H9 (cell line): ENCODE results near the gene OR10AD1. TPM values are rescaled to one million over a fixed set of nuclear protein-coding genes. Genes with fewer than 3 reads are reported as not detected.

ENCODE experiments used
- DNase-seq: peaks from one replicate; pipeline ENCODE4 v3.0.0-alpha.2; 2017
- H2AFZ ChIP-seq: one replicate; pipeline ENCODE4 v1.6.1; 2013; ENCODE audit warnings: mild to moderate bottlenecking, low read length, control low read depth, moderate library complexity
- H2AK5ac ChIP-seq: 2 replicates; pipeline ENCODE4 v1.6.1; 2013; ENCODE audit warnings: low read length, control low read depth, mixed read lengths; ENCODE audit not compliant: insufficient read length
- H2BK120ac ChIP-seq: one replicate; pipeline ENCODE4 v1.6.1; 2013; ENCODE audit warnings: low read depth, mild to moderate bottlenecking, low read length, control low read depth, inconsistent platforms; ENCODE audit not compliant: poor library complexity, severe bottlenecking
- H2BK12ac ChIP-seq: 2 replicates; pipeline ENCODE4 v1.6.1; 2013; ENCODE audit warnings: low read length, control low read depth, mixed read lengths, low read depth; ENCODE audit not compliant: insufficient read length
- H2BK15ac ChIP-seq: 2 replicates; pipeline ENCODE4 v1.6.1; 2013; ENCODE audit warnings: low read depth, low read length, control low read depth
- H2BK20ac ChIP-seq: one replicate; pipeline ENCODE4 v1.6.1; 2013; ENCODE audit warnings: low read depth, mild to moderate bottlenecking, low read length, control low read depth, inconsistent platforms; ENCODE audit not compliant: poor library complexity, severe bottlenecking
- H2BK5ac ChIP-seq: 2 replicates; pipeline ENCODE4 v1.6.1; 2013; ENCODE audit warnings: low read length, control low read depth, mixed read lengths; ENCODE audit not compliant: insufficient read length
- H3K14ac ChIP-seq: 2 replicates; pipeline ENCODE4 v1.6.1; 2013; ENCODE audit warnings: low read length, control low read depth; ENCODE audit not compliant: insufficient read depth
- H3K18ac ChIP-seq: 2 replicates; pipeline ENCODE4 v1.6.1; 2013; ENCODE audit warnings: low read depth, mild to moderate bottlenecking, mixed read lengths, low read length, control low read depth; ENCODE audit not compliant: insufficient read length
- H3K23ac ChIP-seq: 2 replicates; pipeline ENCODE4 v1.6.1; 2013; ENCODE audit warnings: low read length, control low read depth, mixed read lengths, low read depth; ENCODE audit not compliant: insufficient read length
- H3K23me2 ChIP-seq: 2 replicates; pipeline ENCODE4 v1.6.1; 2013; ENCODE audit warnings: low read depth, mild to moderate bottlenecking, mixed read lengths, low read length, control low read depth; ENCODE audit not compliant: insufficient read length, poor library complexity, severe bottlenecking
- H3K27ac ChIP-seq: 2 replicates; pipeline ENCODE4 v1.5.1; 2013; ENCODE audit warnings: low read length, control low read depth, mixed read lengths, low read depth; ENCODE audit not compliant: insufficient read length
- H3K27me3 ChIP-seq: 2 replicates; pipeline ENCODE4 v1.6.1; 2013; ENCODE audit warnings: low read length, control low read depth, inconsistent platforms; ENCODE audit not compliant: insufficient read depth
- H3K4ac ChIP-seq: 2 replicates; pipeline ENCODE4 v1.6.1; 2013; ENCODE audit warnings: low read depth, mild to moderate bottlenecking, control low read depth, inconsistent platforms, low read length, moderate library complexity
- H3K4me1 ChIP-seq: 2 replicates; pipeline ENCODE4 v1.6.1; 2013; ENCODE audit warnings: low read length, control low read depth, inconsistent platforms; ENCODE audit not compliant: insufficient read depth
- H3K4me2 ChIP-seq: 2 replicates; pipeline ENCODE4 v1.6.1; 2013; ENCODE audit warnings: low read length, control low read depth, mixed read lengths; ENCODE audit not compliant: insufficient read length, insufficient read depth
- H3K56ac ChIP-seq: 2 replicates; pipeline ENCODE4 v1.6.1; 2013; ENCODE audit warnings: low read depth, mild to moderate bottlenecking, mixed read lengths, low read length, control low read depth; ENCODE audit not compliant: insufficient read length
- H3K79me1 ChIP-seq: 2 replicates; pipeline ENCODE4 v1.6.1; 2013; ENCODE audit warnings: low read depth, mild to moderate bottlenecking, moderate library complexity, low read length, control low read depth, inconsistent platforms; ENCODE audit not compliant: insufficient read depth, poor library complexity, severe bottlenecking
- H3K79me2 ChIP-seq: 2 replicates; pipeline ENCODE4 v1.6.1; 2013; ENCODE audit warnings: low read length, control low read depth, inconsistent platforms; ENCODE audit not compliant: insufficient read depth
- H3K9ac ChIP-seq: 2 replicates; pipeline ENCODE4 v1.6.1; 2013; ENCODE audit warnings: low read length, control low read depth, mixed read lengths; ENCODE audit not compliant: insufficient read length; ENCODE audit errors: extremely low read depth
- H3K9me3 ChIP-seq: one replicate; pipeline ENCODE4 v1.6.1; 2013; ENCODE audit warnings: low read depth, low read length, inconsistent platforms; ENCODE audit not compliant: control insufficient read depth
- H3T11ph ChIP-seq: one replicate; pipeline ENCODE4 v1.6.1; 2013; ENCODE audit warnings: mild to moderate bottlenecking, low read length, control low read depth, inconsistent platforms
- H4K20me1 ChIP-seq: one replicate; pipeline ENCODE4 v1.6.1; 2013; ENCODE audit not compliant: control insufficient read depth, insufficient read length, insufficient read depth
- H4K5ac ChIP-seq: 2 replicates; pipeline ENCODE4 v1.6.1; 2013; ENCODE audit warnings: low read depth, mild to moderate bottlenecking, mixed read lengths, low read length, control low read depth; ENCODE audit not compliant: insufficient read length
- H4K8ac ChIP-seq: replicated peaks from 2 replicates; pipeline ENCODE4 v1.6.1; 2013; ENCODE audit warnings: low read length, control low read depth, mixed read lengths, low read depth; ENCODE audit not compliant: insufficient read length
- H4K91ac ChIP-seq: 2 replicates; pipeline ENCODE4 v1.6.1; 2013; ENCODE audit warnings: low read depth, mild to moderate bottlenecking, moderate library complexity, mixed read lengths, low read length, control low read depth; ENCODE audit not compliant: insufficient read length
- H3K27ac Mint-ChIP-seq, 3 experiments: 2 replicates in 2 of 3; 3 replicates in 1 of 3; pipeline ENCODE4 v1.8.0; 2020 to 2021; ENCODE audit warnings: mixed read lengths in 3 of 3, mild to moderate bottlenecking in 1 of 3, moderate library complexity in 1 of 3
- H3K27me3 Mint-ChIP-seq: 2 replicates; pipeline ENCODE4 v1.8.0; 2021; ENCODE audit warnings: low read depth, mild to moderate bottlenecking, moderate library complexity, mixed read lengths
- H3K36me3 Mint-ChIP-seq, 3 experiments: 2 replicates in 2 of 3; 3 replicates in 1 of 3; pipeline ENCODE4 v1.8.0; 2020 to 2021; ENCODE audit warnings: low read depth in 3 of 3, mixed read lengths in 3 of 3; ENCODE audit not compliant: insufficient read depth in 1 of 3
- H3K4me1 Mint-ChIP-seq, 2 experiments: 2 replicates each; pipeline ENCODE4 v1.8.0; 2020; ENCODE audit warnings: mixed read lengths in 2 of 2
- H3K4me3 Mint-ChIP-seq, 2 experiments: 2 replicates in 1 of 2; 3 replicates in 1 of 2; pipeline ENCODE4 v1.8.0; 2020 to 2021; ENCODE audit warnings: mild to moderate bottlenecking in 2 of 2, mixed read lengths in 2 of 2, moderate library complexity in 1 of 2
- H3K9me3 Mint-ChIP-seq, 2 experiments: 2 replicates in 1 of 2; 3 replicates in 1 of 2; pipeline ENCODE4 v1.8.0; 2020; ENCODE audit warnings: mild to moderate bottlenecking in 2 of 2, mixed read lengths in 2 of 2, moderate library complexity in 1 of 2
- WGBS: extraction: QIAGEN DNeasy Blood & Tissue Kit; methylation state at CpG from one replicate; pipeline ENCODE4 v1.1.7; 2013; ENCODE audit warnings: missing lambda C conversion rate, low lambda C conversion rate, mixed read lengths; ENCODE audit not compliant: insufficient read length; ENCODE audit errors: extremely low coverage; 5-methylcytosine and 5-hydroxymethylcytosine counted together
- total RNA-seq: library from RNA; stranded (reverse); gene quantifications from 2 replicates; pipeline ENCODE4 v1.2.1, GENCODE V29; 2021
- TF ChIP-seq, protein P1 (sequence below): fragments of 200-600 bp; sonication (generic); conservative IDR thresholded peaks from 3 replicates; pipeline ENCODE4 v1.8.0; 2021; ENCODE audit warnings: antibody characterized with exemption, mild to moderate bottlenecking

The OR10AD1 gene
- total RNA-seq, 1 experiment from 2014 or later = not detected

DNA sequence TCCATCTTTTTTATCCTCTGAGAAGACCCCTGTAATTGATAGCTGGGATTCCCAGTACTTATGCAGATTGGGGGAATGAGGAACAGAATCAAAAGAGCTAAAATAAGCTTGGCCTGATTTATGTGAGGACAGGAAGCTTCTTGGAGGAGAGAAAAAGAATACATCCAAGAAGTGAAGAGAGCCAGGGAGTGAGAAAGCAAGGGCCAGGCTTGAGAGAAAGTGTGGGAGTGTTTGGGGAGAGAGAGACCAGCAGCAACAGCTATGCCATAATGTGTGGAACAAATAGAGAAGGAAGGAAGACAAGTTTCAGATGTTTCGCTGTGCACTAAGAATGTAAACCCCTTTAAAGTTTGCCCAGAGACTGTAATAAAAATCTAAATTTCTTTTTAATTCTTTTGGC lies 23.6 kb downstream of the OR10AD1 start:
- Mint-ChIP-seq H3K27me3 (peaks cover 71% of the 10 kb centered on the region), H3K36me3 (no peaks in the 10 kb centered on the region), H3K4me3 (no peak overlapping the region), H3K27ac (no peak overlapping the region), H3K9me3 (no peaks in the 10 kb centered on the region; a peak in 1 of 5 replicates), H3K4me1 (peaks cover 34 to 38% of the 10 kb centered on the region in 2 experiments)
- no peak overlapping the region for H3K4me2 ChIP-seq
- no peaks in the 10 kb centered on the region for H3K79me1 ChIP-seq
- H4K5ac ChIP-seq = no peak overlapping the region
- no peak overlapping the region for H2BK5ac ChIP-seq
- H3K9ac ChIP-seq = no peak overlapping the region
- H4K91ac ChIP-seq = no peak overlapping the region
- H2AK5ac ChIP-seq = no peak overlapping the region
- H2BK12ac ChIP-seq = no peak overlapping the region
- TF ChIP-seq, protein P1, sequence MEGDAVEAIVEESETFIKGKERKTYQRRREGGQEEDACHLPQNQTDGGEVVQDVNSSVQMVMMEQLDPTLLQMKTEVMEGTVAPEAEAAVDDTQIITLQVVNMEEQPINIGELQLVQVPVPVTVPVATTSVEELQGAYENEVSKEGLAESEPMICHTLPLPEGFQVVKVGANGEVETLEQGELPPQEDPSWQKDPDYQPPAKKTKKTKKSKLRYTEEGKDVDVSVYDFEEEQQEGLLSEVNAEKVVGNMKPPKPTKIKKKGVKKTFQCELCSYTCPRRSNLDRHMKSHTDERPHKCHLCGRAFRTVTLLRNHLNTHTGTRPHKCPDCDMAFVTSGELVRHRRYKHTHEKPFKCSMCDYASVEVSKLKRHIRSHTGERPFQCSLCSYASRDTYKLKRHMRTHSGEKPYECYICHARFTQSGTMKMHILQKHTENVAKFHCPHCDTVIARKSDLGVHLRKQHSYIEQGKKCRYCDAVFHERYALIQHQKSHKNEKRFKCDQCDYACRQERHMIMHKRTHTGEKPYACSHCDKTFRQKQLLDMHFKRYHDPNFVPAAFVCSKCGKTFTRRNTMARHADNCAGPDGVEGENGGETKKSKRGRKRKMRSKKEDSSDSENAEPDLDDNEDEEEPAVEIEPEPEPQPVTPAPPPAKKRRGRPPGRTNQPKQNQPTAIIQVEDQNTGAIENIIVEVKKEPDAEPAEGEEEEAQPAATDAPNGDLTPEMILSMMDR = no peak
- H3K14ac ChIP-seq = no peak overlapping the region
- peaks cover 6% of the 10 kb centered on the region; the same call in 1 of the 2 replicates for H3K27me3 ChIP-seq
- DNase-seq = no peak
- H3K23ac ChIP-seq = no peak overlapping the region
- no peak overlapping the region for H2BK120ac ChIP-seq
- H4K20me1 ChIP-seq = no peaks in the 10 kb centered on the region
- H3K18ac ChIP-seq = no peak overlapping the region
- no peak overlapping the region for H2BK15ac ChIP-seq
- no CpG with 5 or more reads among the region's 1 CpG for WGBS
- no peaks in the 10 kb centered on the region for H3K79me2 ChIP-seq
- peaks cover 7% of the 10 kb centered on the region for H3K4me1 ChIP-seq
- H2BK20ac ChIP-seq = no peak overlapping the region
- H3K23me2 ChIP-seq = peaks cover 17% of the 10 kb centered on the region
- no peak overlapping the region for H3K4ac ChIP-seq
- no peak overlapping the region for H2AFZ ChIP-seq
- H3T11ph ChIP-seq = no peak overlapping the region
- H3K27ac ChIP-seq = no peak overlapping the region
- H3K56ac ChIP-seq = no peak overlapping the region
- no peaks in the 10 kb centered on the region for H3K9me3 ChIP-seq
- no peak overlapping the region for H4K8ac ChIP-seq
